Endothelial cell of umbilical vein (primary cell): ENCODE data around the gene MYBBP1A. TPM values are rescaled to one million over a fixed set of nuclear protein-coding genes. Genes with fewer than 3 reads are reported as not detected.

ENCODE experiments used
- BruUV-seq: library from RNA; stranded (reverse); fragments of 400-500 nt; replicated peaks from 2 replicates; lab custom pipeline; 2021; lab: Mats Ljungman, UMichigan
- CTCF ChIA-PET: fragments of 300-600, 350-600 bp; sonication (Branson Sonifier 250); formaldehyde crosslinking; loops from one replicate; lab custom pipeline; 2021; ENCODE audit warnings: antibody characterized with exemption, inconsistent platforms; lab: Charles Lee
- POLR2A ChIA-PET: fragments of 300-600, 350-600 bp; sonication (Branson Sonifier 250); formaldehyde crosslinking; loops from one replicate; lab custom pipeline; 2021; ENCODE audit warnings: antibody characterized with exemption, inconsistent platforms; lab: Charles Lee
- DNase-seq: peaks from one replicate; pipeline ENCODE4 v3.0.0-alpha.2; 2011; ENCODE audit warnings: low read depth, low spot score
- FAIRE-seq: peaks from 2 replicates; lab custom pipeline; 2011; peaks lifted over from hg19 to GRCh38; lab: Jason Lieb, UNC
- H2AFZ ChIP-seq: 2 replicates; pipeline ENCODE4 v1.6.0; 2012; ENCODE audit warnings: low read depth, low read length, control low read depth, inconsistent platforms
- H3K27ac ChIP-seq: 2 replicates; pipeline ENCODE4 v1.5.1; 2011; ENCODE audit warnings: low read depth, mild to moderate bottlenecking, control low read depth, low read length, moderate library complexity; ENCODE audit not compliant: insufficient read depth
- H3K27me3 ChIP-seq, 2 experiments: 2 replicates each; pipeline versions ENCODE4 v1.6.0 to v1.6.1; 2011; ENCODE audit warnings: low read length in 2 of 2, mixed read lengths in 1 of 2; ENCODE audit not compliant: control insufficient read depth in 2 of 2, insufficient read depth in 2 of 2
- H3K36me3 ChIP-seq, 2 experiments: 2 replicates in 1 of 2; 3 replicates in 1 of 2; pipeline ENCODE4 v1.5.1; 2011; ENCODE audit warnings: low read length in 2 of 2, mild to moderate bottlenecking in 1 of 2, moderate library complexity in 1 of 2; ENCODE audit not compliant: control insufficient read depth in 2 of 2, insufficient read depth in 2 of 2; ENCODE audit errors: extremely low read depth in 1 of 2
- H3K4me1 ChIP-seq: 3 replicates; pipeline ENCODE4 v1.5.1; 2011; ENCODE audit warnings: mild to moderate bottlenecking, low read length; ENCODE audit not compliant: control insufficient read depth, insufficient read depth; ENCODE audit errors: extremely low read depth
- H3K4me2 ChIP-seq: 2 replicates; pipeline ENCODE4 v1.6.1; 2011; ENCODE audit warnings: low read length, control low read depth, mixed read lengths; ENCODE audit not compliant: insufficient read depth
- H3K4me3 ChIP-seq, 3 experiments: fragments of 200-600 bp in 1 of 3; sonication (generic), shearing (Covaris generic) in 1 of 3; replicated peaks in 1 of 3; 2 replicates each; pipeline ENCODE4 v1.5.1; 2011 to 2016; ENCODE audit warnings: control low read depth in 3 of 3, low read length in 3 of 3, mild to moderate bottlenecking in 2 of 3, inconsistent platforms in 1 of 3, low read depth in 1 of 3, moderate library complexity in 1 of 3; ENCODE audit not compliant: insufficient read depth in 1 of 3
- H3K79me2 ChIP-seq: 2 replicates; pipeline ENCODE4 v1.6.0; 2012; ENCODE audit warnings: low read length, inconsistent platforms; ENCODE audit not compliant: control insufficient read depth, insufficient read depth
- H3K9ac ChIP-seq: replicated peaks from 2 replicates; pipeline ENCODE3; 2011; ENCODE audit warnings: low read length, control low read depth; ENCODE audit not compliant: insufficient read depth; ENCODE audit errors: extremely low read depth
- H3K9me1 ChIP-seq: replicated peaks from 3 replicates; pipeline ENCODE4 v1.6.0; 2011; ENCODE audit warnings: mild to moderate bottlenecking, low read length; ENCODE audit not compliant: control insufficient read depth, insufficient read depth; ENCODE audit errors: extremely low read depth
- H3K9me3 ChIP-seq: replicated peaks from 2 replicates; pipeline ENCODE4 v1.5.1; 2012; ENCODE audit warnings: low read length, inconsistent platforms; ENCODE audit not compliant: control insufficient read depth, insufficient read depth
- H4K20me1 ChIP-seq: replicated peaks from 2 replicates; pipeline ENCODE3; 2011; ENCODE audit warnings: mild to moderate bottlenecking, low read length; ENCODE audit not compliant: control insufficient read depth, insufficient read depth; ENCODE audit errors: extremely low read depth
- CTCF ChIP-seq, 2 donors: IDR thresholded peaks; 1 replicate in 1 of 2; 2 replicates in 1 of 2; pipeline ENCODE4 v1.5.1; 2011; ENCODE audit warnings: low read length in 2 of 2, mild to moderate bottlenecking in 2 of 2, moderate library complexity in 2 of 2, control low read depth in 1 of 2, inconsistent platforms in 1 of 2, low read depth in 1 of 2; ENCODE audit not compliant: insufficient read depth in 1 of 2; ENCODE audit errors: extremely low read depth in 1 of 2
- EZH2 ChIP-seq: IDR thresholded peaks from 2 replicates; pipeline ENCODE4 v1.6.1; 2012; ENCODE audit warnings: borderline replicate concordance, low read depth, mild to moderate bottlenecking, moderate library complexity, low read length, inconsistent platforms; ENCODE audit not compliant: severe bottlenecking
- FOS ChIP-seq: IDR thresholded peaks from 2 replicates; pipeline ENCODE4 v1.6.1; 2011; ENCODE audit warnings: mild to moderate bottlenecking, low read length, moderate library complexity, borderline replicate concordance; ENCODE audit not compliant: insufficient read depth
- GATA2 ChIP-seq: IDR thresholded peaks from 2 replicates; pipeline ENCODE4 v1.7.0; 2011; ENCODE audit warnings: low read depth, mild to moderate bottlenecking, moderate library complexity, mixed read lengths, low read length; ENCODE audit not compliant: insufficient read length, insufficient read depth
- JUN ChIP-seq: IDR thresholded peaks from 2 replicates; pipeline ENCODE4 v1.6.1; 2011; ENCODE audit warnings: borderline replicate concordance, low read depth; ENCODE audit not compliant: insufficient read length, insufficient read depth
- MYC ChIP-seq: IDR thresholded peaks from one replicate; pipeline ENCODE4 v1.6.1; 2011; ENCODE audit warnings: mild to moderate bottlenecking, low read depth, low read length
- POLR2A ChIP-seq: IDR thresholded peaks from 2 replicates; pipeline ENCODE4 v1.6.1; 2012; ENCODE audit warnings: low read depth, mild to moderate bottlenecking, control low read depth, low read length
- POLR2AphosphoS5 ChIP-seq: IDR thresholded peaks from 2 replicates; pipeline ENCODE4 v1.6.1; 2012; ENCODE audit warnings: low read depth, mild to moderate bottlenecking, control low read depth, low read length, moderate library complexity; ENCODE audit not compliant: insufficient read depth
- dilution Hi-C: fragments of 300-500 bp; cut with MboI; formaldehyde crosslinking; loops from one replicate; pipeline ENCODE4 v1.15.0; 2019; ENCODE audit warnings: low sequenced_read_pairs; ENCODE audit not compliant: extremely low pct_ligation_motif_present
- intact Hi-C: fragments of 100-400 bp; cut with micrococcal nuclease; formaldehyde crosslinking; loops from one replicate; pipeline ENCODE4 v1.10.0; 2022
- polyA plus RNA-seq, 4 experiments: library from polyadenylated mRNA; depleted of rRNA in 3 of 4; stranded (reverse) in 3 of 4; unstranded in 1 of 4; fragments of >200 nt; gene quantifications; 2 replicates each; pipeline versions ENCODE4 v1.2.1 to v1.2.3, GENCODE V29; 2011 to 2012; ENCODE audit warnings: missing spikeins in 1 of 4
- total RNA-seq: library from RNA; stranded (reverse); gene quantifications from 2 replicates; pipeline ENCODE4 v1.2.3, GENCODE V29; 2021
- TF ChIP-seq, protein P1 (sequence below): IDR thresholded peaks from 2 replicates; pipeline ENCODE4 v1.6.1; 2011; ENCODE audit not compliant: insufficient read depth, insufficient read length

The MYBBP1A gene
- total and polyA plus RNA-seq, 2 donors (not counting 3 experiments of a cell fraction or from before 2014, with no cell fraction given) = 26.8 to 79.2 TPM

DNA sequence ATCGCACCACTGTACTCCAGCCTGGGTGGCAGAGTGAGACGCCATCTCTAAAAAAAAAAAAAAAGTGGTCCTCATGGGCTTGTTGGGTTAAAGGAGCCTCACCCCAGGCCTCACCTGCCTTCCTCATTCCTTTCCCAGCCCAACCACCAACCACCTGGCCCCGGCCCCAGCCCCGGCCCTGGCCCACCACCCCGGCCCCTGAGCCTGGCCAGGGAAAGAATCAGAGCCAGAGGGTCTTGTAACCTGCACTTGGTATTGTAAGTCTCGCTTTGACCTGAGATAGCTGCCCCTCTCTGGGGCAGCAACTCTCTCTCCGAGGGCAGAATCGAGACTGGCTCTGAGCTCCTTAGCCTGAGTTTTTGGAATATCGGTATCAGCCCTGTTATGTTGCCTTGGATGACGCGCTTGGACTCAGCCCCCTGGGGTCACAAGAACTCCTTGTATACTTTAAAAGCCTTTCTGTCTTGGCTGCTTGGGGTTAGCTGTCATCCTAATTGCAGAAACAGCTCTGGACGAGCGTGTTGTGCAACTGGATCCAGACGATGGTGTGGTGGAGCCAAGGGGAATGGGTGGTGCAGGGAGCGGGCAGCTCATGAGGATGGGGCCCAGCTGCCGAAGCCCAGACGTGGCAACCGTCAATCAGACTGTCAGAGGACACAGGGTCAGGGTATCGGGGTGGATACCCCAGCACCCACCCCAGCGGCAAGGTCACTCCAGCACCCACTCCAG is 43.8 kb upstream of the MYBBP1A start:
- Histone ChIP-seq H3K79me2 (no peaks in the 10 kb centered on the region), H3K4me3 (no peak overlapping the region)

More for the DNA sequence above, 43.8 kb upstream of the MYBBP1A start:
- DNase-seq = no peak
- TF ChIP-seq FOS (no peak), POLR2AphosphoS5 (no peak), CTCF (IDR thresholded peaks at IDR 0.05; ENCODE audit: extremely low read depth in 1 of 2, insufficient read depth in 1 of 2, low read depth in 1 of 2, low read length in 2 of 2) (no peak), POLR2A (no peak), MYC (no peak), JUN (no peak), EZH2 (no peak), GATA2 (no peak)
- TF ChIP-seq, protein P1, sequence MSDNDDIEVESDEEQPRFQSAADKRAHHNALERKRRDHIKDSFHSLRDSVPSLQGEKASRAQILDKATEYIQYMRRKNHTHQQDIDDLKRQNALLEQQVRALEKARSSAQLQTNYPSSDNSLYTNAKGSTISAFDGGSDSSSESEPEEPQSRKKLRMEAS = no peak
- CTCF ChIA-PET = interaction anchor here (3.0 kb wide), 1 partner anchor 32 kb away, joined by 14 read pairs; no protein-coding TSS in a partner anchor
- Histone ChIP-seq H3K27me3 (peaks cover 0 to 2% of the 10 kb centered on the region in 2 experiments), H3K9me1 (no peaks in the 10 kb centered on the region), H3K4me1 (no peaks in the 10 kb centered on the region), H3K36me3 (no peaks in the 10 kb centered on the region), H3K27ac (no peak overlapping the region), H4K20me1 (no peaks in the 10 kb centered on the region), H3K9me3 (no peaks in the 10 kb centered on the region), H2AFZ (no peak overlapping the region), H3K9ac (no peak overlapping the region), H3K4me2 (no peak overlapping the region)
- BruUV-seq = no TSS peak
- no peak for FAIRE-seq
- POLR2A ChIA-PET = no interaction called here
- intact Hi-C loops (no loop called here), dilution Hi-C loops (no loop called here)
